GM23248 (cell line): Measurements from ENCODE around the gene UBE2H.

ENCODE experiments used
- EZH2 ChIP-seq: fragments of 200-600 bp; sonication (generic); IDR thresholded peaks from 2 replicates; pipeline ENCODE4 v1.6.1; 2018; ENCODE audit warnings: antibody characterized with exemption, mild to moderate bottlenecking; ENCODE audit not compliant: insufficient read depth, poor library complexity, severe bottlenecking
- EZH2phosphoT487 ChIP-seq: fragments of 200-600 bp; sonication (generic); IDR thresholded peaks from 2 replicates; pipeline ENCODE4 v1.6.1; 2018; ENCODE audit warnings: antibody characterized with exemption, moderate library complexity, mild to moderate bottlenecking, low read depth; ENCODE audit not compliant: insufficient read depth

GRCh38 chr7:129845178-129845971 is 107.4 kb downstream of the UBE2H start:
- TF ChIP-seq EZH2phosphoT487 (no peak), EZH2 (no peak)
